Measurements from ENCODE around the gene TP53BP2. TPM values are rescaled to one million over a fixed set of nuclear protein-coding genes. Genes with fewer than 3 reads are reported as not detected.
A peak's percentile ranks its signal among the peaks of the same experiment; 100 is the strongest.

TP53BP2 gene
- total RNA-seq, 6 donors from 2014 or later, result 43.0 to 77.5 (median 61.8) TPM

DNA sequence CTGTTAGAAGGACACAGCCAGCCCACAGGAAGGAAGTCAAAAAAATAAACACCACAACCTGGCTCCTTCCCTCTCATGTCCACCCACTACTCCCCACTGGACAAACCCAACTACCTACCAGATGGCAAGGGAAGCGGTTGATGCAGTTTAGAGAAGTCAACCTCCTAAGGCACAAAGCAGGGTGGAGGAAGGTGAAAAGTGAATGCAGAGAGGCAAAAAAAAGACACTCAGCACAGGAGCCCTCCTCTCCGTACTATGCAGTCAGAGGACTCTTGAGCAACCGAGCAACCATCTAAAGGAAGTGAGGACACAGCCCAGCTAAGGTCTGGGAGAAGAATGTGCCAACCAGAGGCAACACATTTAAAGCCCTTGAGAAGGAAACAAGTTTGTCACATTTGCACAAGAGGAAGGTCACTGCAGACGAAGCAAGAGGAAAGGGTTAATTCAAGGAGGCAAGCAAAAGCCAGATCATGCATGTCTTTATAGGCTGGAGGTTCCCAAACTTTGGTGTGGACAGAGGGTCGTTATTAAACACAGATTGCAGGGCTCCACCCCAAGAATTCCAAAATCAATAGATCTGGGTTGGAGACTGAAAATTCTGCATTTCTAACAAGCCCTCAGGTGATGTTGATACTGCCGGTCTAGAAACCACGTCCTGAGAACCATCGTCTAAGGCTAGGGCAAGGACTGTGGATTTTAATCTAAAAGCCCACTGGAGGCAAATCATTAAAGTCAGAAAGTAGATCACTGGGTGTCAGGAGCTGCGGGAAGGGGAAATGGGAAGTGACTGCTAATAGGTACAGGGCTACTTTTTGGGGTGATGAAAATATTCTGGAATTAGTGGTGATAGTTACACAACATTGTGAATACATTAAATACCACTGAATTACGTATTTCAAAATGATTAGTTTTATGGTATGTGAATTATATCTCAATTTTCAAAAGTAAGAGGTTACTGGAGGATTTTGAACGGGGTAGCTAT is 19.7 kb downstream of the TP53BP2 start:
- Histone ChIP-seq H3K27ac (peak overlapping the region; percentile 19 to 59 (median 27)), H3K36me3 (peaks cover 0 to under 1% (median 0%) of the 10 kb centered on the region in 4 donors), H3K9me3 (no peaks in the 10 kb centered on the region), H3K27me3 (no peaks in the 10 kb centered on the region), H3K4me3 (no peak overlapping the region), H3K4me1 (peaks cover 25 to 61% (median 34%) of the 10 kb centered on the region in 4 donors)
- WGBS, 2 donors, result 46 to 66% methylated on average over 11 of the region's 11 CpGs
- DNase-seq, result peak in 1 of 2 donors; percentile 65
- TF ChIP-seq EP300 (IDR thresholded peaks at IDR 0.05) (no peak), POLR2A (IDR thresholded peaks at IDR 0.05) (no peak), POLR2AphosphoS5 (IDR thresholded peaks at IDR 0.05) (no peak)
- TF ChIP-seq, protein P1, sequence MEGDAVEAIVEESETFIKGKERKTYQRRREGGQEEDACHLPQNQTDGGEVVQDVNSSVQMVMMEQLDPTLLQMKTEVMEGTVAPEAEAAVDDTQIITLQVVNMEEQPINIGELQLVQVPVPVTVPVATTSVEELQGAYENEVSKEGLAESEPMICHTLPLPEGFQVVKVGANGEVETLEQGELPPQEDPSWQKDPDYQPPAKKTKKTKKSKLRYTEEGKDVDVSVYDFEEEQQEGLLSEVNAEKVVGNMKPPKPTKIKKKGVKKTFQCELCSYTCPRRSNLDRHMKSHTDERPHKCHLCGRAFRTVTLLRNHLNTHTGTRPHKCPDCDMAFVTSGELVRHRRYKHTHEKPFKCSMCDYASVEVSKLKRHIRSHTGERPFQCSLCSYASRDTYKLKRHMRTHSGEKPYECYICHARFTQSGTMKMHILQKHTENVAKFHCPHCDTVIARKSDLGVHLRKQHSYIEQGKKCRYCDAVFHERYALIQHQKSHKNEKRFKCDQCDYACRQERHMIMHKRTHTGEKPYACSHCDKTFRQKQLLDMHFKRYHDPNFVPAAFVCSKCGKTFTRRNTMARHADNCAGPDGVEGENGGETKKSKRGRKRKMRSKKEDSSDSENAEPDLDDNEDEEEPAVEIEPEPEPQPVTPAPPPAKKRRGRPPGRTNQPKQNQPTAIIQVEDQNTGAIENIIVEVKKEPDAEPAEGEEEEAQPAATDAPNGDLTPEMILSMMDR (IDR thresholded peaks at IDR 0.05), result no peak
- ATAC-seq (ENCODE audit: low FRiP score in 2 of 2), result peak; percentile 77 to 80

GRCh38 chr1:223824712-223825111 is 21.0 kb downstream of the TP53BP2 start:
- Histone ChIP-seq H3K36me3 (peaks cover 0 to 8% (median 6%) of the 10 kb centered on the region in 4 donors), H3K27me3 (no peaks in the 10 kb centered on the region), H3K4me3 (no peak overlapping the region), H3K4me1 (peaks cover 25 to 65% (median 34%) of the 10 kb centered on the region in 4 donors), H3K27ac (peak overlapping the region in 1 of 4 donors; percentile 50), H3K9me3 (no peaks in the 10 kb centered on the region)
- WGBS, 2 donors, result 68 to 80% methylated on average over 4 of the region's 4 CpGs
- DNase-seq, result no peak
- ATAC-seq (ENCODE audit: low FRiP score in 2 of 2), result no peak
- no peak for TF ChIP-seq POLR2AphosphoS5 (IDR thresholded peaks at IDR 0.05)
- no peak for TF ChIP-seq POLR2A (IDR thresholded peaks at IDR 0.05)
- TF ChIP-seq, protein P1 (IDR thresholded peaks at IDR 0.05), result no peak
- no peak for TF ChIP-seq EP300 (IDR thresholded peaks at IDR 0.05)

DNA sequence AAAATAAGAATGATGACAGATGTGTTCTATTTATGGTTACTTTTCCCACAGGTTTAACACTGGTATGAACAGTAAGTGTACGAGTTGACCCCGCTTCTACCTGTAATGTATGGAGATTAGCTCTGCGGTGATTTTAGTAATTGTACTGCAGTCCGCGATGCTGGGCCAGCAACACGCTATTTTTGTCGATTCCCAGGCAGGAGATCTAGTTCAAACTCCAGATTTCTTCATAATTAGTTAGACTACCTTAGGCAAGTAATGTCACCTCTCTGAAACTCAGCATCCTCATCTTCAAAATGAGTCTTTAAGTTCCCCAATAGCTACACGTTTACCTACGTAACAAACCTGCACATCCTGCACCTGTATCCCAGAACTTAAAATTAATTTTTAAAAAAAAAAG is 21.5 kb downstream of the TP53BP2 start:
- Histone ChIP-seq H3K4me1 (peaks cover 25 to 69% (median 36%) of the 10 kb centered on the region in 4 donors), H3K27me3 (no peaks in the 10 kb centered on the region), H3K27ac (no peak overlapping the region), H3K9me3 (no peaks in the 10 kb centered on the region), H3K36me3 (peaks cover 0 to 8% (median 7%) of the 10 kb centered on the region in 4 donors), H3K4me3 (no peak overlapping the region)
- TF ChIP-seq EP300 (IDR thresholded peaks at IDR 0.05) (no peak), POLR2A (IDR thresholded peaks at IDR 0.05) (no peak), POLR2AphosphoS5 (IDR thresholded peaks at IDR 0.05) (no peak)
- TF ChIP-seq, protein P1 (IDR thresholded peaks at IDR 0.05), result no peak
- ATAC-seq (ENCODE audit: low FRiP score in 2 of 2) (no peak), DNase-seq (no peak)
- WGBS, 2 donors, result 91 to 96% methylated on average over 9 of the region's 9 CpGs

DNA sequence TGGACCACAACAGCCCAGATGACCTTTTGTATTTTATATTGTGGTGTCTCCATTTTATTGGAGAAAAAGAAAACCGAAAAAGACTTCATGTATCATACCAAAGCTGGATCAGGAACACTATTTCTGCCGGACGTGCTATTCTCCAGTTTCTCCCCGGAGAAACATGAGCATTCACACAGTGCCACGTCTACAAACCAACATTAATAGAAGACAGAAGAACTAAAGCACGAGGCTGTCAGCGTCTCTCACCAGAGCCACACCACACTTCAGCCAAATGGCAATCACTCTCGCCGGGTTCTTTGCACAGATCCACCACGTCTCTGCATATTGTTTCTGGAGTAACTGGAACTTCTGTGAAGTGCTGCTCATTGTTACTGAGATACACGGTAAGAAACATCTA is 24.8 kb downstream of the TP53BP2 start:
- Histone ChIP-seq H3K4me3 (no peak overlapping the region), H3K36me3 (peaks cover 0 to 14% (median 7%) of the 10 kb centered on the region in 4 donors), H3K9me3 (no peaks in the 10 kb centered on the region), H3K27ac (no peak overlapping the region), H3K27me3 (no peaks in the 10 kb centered on the region), H3K4me1 (peaks cover 9 to 57% (median 27%) of the 10 kb centered on the region in 4 donors)
- ATAC-seq (ENCODE audit: low FRiP score in 2 of 2) (no peak), DNase-seq (no peak)
- 94 to 95% methylated on average over 11 of the region's 11 CpGs for WGBS, 2 donors
- TF ChIP-seq EP300 (IDR thresholded peaks at IDR 0.05) (no peak), POLR2A (IDR thresholded peaks at IDR 0.05) (no peak)

DNA sequence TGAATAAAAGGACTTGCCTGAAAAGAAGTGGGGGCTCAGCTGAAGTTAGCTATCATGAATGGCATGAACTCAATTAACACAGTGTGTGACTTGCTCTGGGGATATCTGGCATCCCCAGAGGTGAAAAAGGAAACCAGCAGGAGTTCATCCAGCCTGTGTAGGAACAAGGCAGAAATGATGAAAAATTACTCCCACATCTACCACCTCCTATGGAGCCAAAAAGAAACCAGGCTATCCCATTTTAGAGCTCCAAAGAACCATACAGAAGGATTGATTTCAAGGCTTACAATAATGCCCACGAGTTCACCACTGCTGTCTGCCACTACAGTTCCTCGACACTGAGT is 25.3 kb downstream of the TP53BP2 start:
- WGBS, 2 donors, result 79 to 85% methylated on average over 2 of the region's 2 CpGs
- Histone ChIP-seq H3K36me3 (peaks cover 0 to 14% (median 7%) of the 10 kb centered on the region in 4 donors), H3K27ac (peak overlapping the region in 1 of 4 donors; percentile 7), H3K27me3 (no peaks in the 10 kb centered on the region), H3K4me1 (peaks cover 4 to 52% (median 24%) of the 10 kb centered on the region in 4 donors), H3K4me3 (no peak overlapping the region), H3K9me3 (no peaks in the 10 kb centered on the region)
- no peak for DNase-seq
- TF ChIP-seq POLR2A (IDR thresholded peaks at IDR 0.05), result no peak
- TF ChIP-seq POLR2AphosphoS5 (IDR thresholded peaks at IDR 0.05), result no peak
- TF ChIP-seq, protein P1 (IDR thresholded peaks at IDR 0.05), result no peak
- no peak for TF ChIP-seq EP300 (IDR thresholded peaks at IDR 0.05)
- ATAC-seq (ENCODE audit: low FRiP score in 2 of 2), result no peak
